ENCODE data around the gene TTC39A.

- TF ChIP-seq YY1 (IDR thresholded peaks at IDR 0.05; ENCODE audit: insufficient read depth, insufficient read length) = no peak
- TF ChIP-seq SUZ12 (IDR thresholded peaks at IDR 0.05; ENCODE audit: extremely low read depth, insufficient read depth, insufficient read length) = no peak
- no peak for TF ChIP-seq ZNF274 (IDR thresholded peaks at IDR 0.05; ENCODE audit: low read depth, low read length)
Measured at GRCh38 chr1:51369171-51369570, 38.8 kb upstream of the TTC39A start.

All from NT2/D1 (cell line).